Activated CD4-positive, alpha-beta memory T cell treated with anti-CD3 and anti-CD28 coated beads, Interleukin-2, amount 10 ng/mL, durations not matched to agents 7 days and 5 days (primary cell): ENCODE measurements around the gene NOTCH1. TPM values are rescaled to one million over a fixed set of nuclear protein-coding genes. Genes with fewer than 3 reads are reported as not detected.

Source experiments
- CTCF ChIA-PET: fragments of 350-600 bp; sonication (Branson Sonifier 250); formaldehyde crosslinking; loops from one replicate; lab custom pipeline; 2021; ENCODE audit warnings: antibody characterized with exemption, inconsistent platforms; lab: Charles Lee
- POLR2A ChIA-PET: fragments of 350-600 bp; sonication (Branson Sonifier 250); formaldehyde crosslinking; loops from one replicate; lab custom pipeline; 2021; ENCODE audit warnings: antibody characterized with exemption; lab: Charles Lee
- DNase-seq: peaks from one replicate; pipeline ENCODE4 v3.0.0-alpha.2; 2020
- H3K27ac Mint-ChIP-seq: one replicate; pipeline ENCODE4 v1.8.0; 2021; ENCODE audit warnings: mild to moderate bottlenecking, mixed read lengths
- H3K27me3 Mint-ChIP-seq: one replicate; pipeline ENCODE4 v1.8.0; 2021; ENCODE audit warnings: mixed read lengths
- H3K36me3 Mint-ChIP-seq: one replicate; pipeline ENCODE4 v1.8.0; 2021; ENCODE audit warnings: low read depth, mixed read lengths
- H3K4me1 Mint-ChIP-seq: one replicate; pipeline ENCODE4 v1.8.0; 2021; ENCODE audit warnings: mixed read lengths
- H3K4me3 Mint-ChIP-seq: one replicate; pipeline ENCODE4 v1.8.0; 2021; ENCODE audit warnings: mild to moderate bottlenecking, mixed read lengths
- H3K9me3 Mint-ChIP-seq: one replicate; pipeline ENCODE4 v1.8.0; 2021; ENCODE audit warnings: mixed read lengths
- total RNA-seq, 2 experiments: library from RNA; stranded (reverse); gene quantifications; one replicate each; pipeline ENCODE4 v1.2.3, GENCODE V29; 2021

The NOTCH1 gene
- total RNA-seq, 2 experiments from 2014 or later = 58.8 to 59.8 TPM

DNA sequence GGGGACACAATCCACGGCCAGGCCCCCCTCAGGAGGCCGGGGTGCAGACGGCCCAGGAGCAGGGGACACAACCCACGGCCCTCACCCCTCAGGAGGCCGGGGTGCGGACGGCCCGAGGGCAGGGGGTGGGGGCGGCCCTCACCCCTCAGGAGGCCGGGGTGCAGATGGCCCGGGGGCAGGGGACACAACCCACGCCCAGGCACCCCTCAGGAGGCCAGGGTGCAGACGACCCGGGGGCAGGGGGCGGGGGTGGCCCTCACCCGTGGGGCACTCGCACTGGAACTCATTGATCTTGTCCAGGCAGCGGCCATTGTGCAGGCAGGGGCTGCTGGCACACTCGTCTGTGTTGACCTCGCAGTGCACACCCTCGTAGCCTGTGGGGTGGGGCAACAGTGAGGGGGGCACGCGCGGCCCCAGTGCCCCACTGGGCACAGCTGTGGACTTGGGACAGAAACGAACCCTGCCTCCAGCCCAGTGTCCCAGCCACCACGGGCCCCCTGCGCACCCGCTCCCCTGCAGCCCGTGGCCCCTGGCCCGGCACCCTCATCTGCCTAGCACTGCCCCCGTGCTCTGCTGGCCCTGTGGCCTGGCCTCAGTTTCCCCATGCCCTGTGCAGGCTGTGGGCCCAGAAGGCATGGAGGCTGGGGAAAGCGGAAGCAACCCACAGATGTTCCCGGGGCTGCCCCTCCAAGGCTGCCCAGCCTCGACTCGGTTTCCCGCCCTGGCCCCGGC, 28.7 kb downstream of the NOTCH1 start:
- Mint-ChIP-seq H3K27me3 (no peaks in the 10 kb centered on the region), H3K36me3 (peaks cover 23% of the 10 kb centered on the region), H3K4me1 (no peaks in the 10 kb centered on the region), H3K4me3 (no peak overlapping the region), H3K27ac (no peak overlapping the region), H3K9me3 (no peaks in the 10 kb centered on the region)
- DNase-seq = no peak
- ChIA-PET CTCF (no interaction called here), POLR2A (no interaction called here)

DNA sequence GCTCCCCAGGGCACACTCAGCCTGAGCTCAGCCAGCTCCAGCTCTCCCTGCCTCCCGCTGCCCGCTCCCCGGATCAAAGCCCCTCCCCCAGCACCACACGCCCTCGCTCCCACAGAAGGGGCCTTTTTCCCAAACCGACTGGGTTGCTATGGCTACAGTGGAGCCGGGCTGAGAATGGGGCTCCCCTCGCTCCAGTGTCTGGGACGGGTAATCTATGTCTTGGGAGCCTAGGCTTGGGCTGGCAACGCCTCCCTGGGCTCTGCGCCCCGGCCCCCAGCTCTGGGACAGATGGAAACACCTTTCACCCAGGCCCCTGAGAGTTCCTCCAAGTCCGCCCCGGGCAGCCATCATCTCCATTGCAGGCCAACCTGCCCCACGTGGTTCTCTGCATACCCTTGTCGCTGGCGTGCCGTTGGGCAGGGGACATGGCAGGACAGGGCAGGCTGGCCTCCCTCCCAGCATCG, 29.6 kb downstream of the NOTCH1 start:
- DNase-seq = no peak
- Mint-ChIP-seq H3K4me3 (no peak overlapping the region), H3K36me3 (peaks cover 26% of the 10 kb centered on the region), H3K27me3 (no peaks in the 10 kb centered on the region), H3K27ac (no peak overlapping the region), H3K4me1 (no peaks in the 10 kb centered on the region), H3K9me3 (no peaks in the 10 kb centered on the region)
- POLR2A ChIA-PET = interaction anchor here (1.0 kb wide), 1 partner anchor 17 kb away, joined by 5 read pairs; no protein-coding TSS in a partner anchor
- CTCF ChIA-PET = no interaction called here

DNA sequence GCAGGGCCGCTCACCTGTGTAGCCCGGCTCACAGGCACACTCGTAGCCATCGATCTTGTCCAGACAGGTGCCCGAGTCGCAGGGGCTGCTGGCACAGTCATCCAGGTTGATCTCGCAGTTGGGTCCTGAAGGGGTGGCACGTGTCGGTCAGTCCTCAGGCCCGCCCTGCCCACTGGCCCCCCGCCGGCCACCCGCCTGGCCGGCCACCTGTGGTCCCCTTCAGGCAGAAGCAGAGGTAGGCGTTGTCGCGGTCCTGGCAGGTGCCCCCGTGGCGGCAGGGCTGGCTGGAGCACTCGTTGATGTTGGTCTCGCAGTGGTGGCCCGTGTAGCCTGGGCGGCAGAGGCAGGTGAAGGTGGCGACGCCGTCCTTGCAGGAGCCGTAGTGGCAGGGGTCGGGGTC, 30.6 kb downstream of the NOTCH1 start:
- Mint-ChIP-seq H3K27ac (no peak overlapping the region), H3K4me1 (no peaks in the 10 kb centered on the region), H3K4me3 (no peak overlapping the region), H3K9me3 (no peaks in the 10 kb centered on the region), H3K27me3 (no peaks in the 10 kb centered on the region), H3K36me3 (peaks cover 26% of the 10 kb centered on the region)
- no peak for DNase-seq
- POLR2A ChIA-PET = no interaction called here
- CTCF ChIA-PET = no interaction called here

GRCh38 chr9:136514022-136514714, 31.7 kb downstream of the NOTCH1 start:
- Mint-ChIP-seq H3K27ac (no peak overlapping the region), H3K4me1 (no peaks in the 10 kb centered on the region), H3K36me3 (peaks cover 28% of the 10 kb centered on the region), H3K27me3 (no peaks in the 10 kb centered on the region), H3K4me3 (no peak overlapping the region), H3K9me3 (no peaks in the 10 kb centered on the region)
- DNase-seq = no peak
- ChIA-PET POLR2A (no interaction called here), CTCF (no interaction called here)

DNA sequence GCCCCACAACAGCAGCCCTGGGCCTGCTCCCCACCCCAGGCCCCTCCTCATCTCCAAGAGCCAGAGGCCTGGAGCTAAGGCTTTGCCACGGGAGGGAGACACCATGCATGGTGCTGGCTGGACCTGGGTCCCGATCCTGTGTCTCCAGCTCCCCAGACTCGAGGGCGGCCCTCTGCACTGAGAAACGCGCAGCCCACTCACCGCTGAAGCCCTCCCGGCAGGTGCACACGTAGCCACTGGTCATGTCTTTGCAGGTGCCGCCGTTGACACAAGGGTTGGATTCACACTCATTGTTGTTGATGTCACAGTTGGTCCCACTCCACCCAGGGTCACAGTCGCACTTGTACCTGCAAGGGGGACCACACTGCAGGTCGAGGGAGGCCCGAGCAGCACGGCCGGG, 32.7 kb downstream of the NOTCH1 start:
- no peak overlapping the region for H3K4me3 Mint-ChIP-seq
- no peak for DNase-seq
- no peak overlapping the region for H3K27ac Mint-ChIP-seq
- no peaks in the 10 kb centered on the region for H3K27me3 Mint-ChIP-seq
- ChIA-PET POLR2A (no interaction called here), CTCF (no interaction called here)
- peaks cover 26% of the 10 kb centered on the region for H3K36me3 Mint-ChIP-seq
- no peaks in the 10 kb centered on the region for H3K9me3 Mint-ChIP-seq
- no peaks in the 10 kb centered on the region for H3K4me1 Mint-ChIP-seq

GRCh38 chr9:136512651-136513071, 33.2 kb downstream of the NOTCH1 start:
- Mint-ChIP-seq H3K9me3 (no peaks in the 10 kb centered on the region), H3K4me1 (no peaks in the 10 kb centered on the region), H3K36me3 (peaks cover 28% of the 10 kb centered on the region), H3K4me3 (no peak overlapping the region), H3K27me3 (no peaks in the 10 kb centered on the region), H3K27ac (no peak overlapping the region)
- DNase-seq = peak; percentile 35
- ChIA-PET CTCF (no interaction called here), POLR2A (no interaction called here)

DNA sequence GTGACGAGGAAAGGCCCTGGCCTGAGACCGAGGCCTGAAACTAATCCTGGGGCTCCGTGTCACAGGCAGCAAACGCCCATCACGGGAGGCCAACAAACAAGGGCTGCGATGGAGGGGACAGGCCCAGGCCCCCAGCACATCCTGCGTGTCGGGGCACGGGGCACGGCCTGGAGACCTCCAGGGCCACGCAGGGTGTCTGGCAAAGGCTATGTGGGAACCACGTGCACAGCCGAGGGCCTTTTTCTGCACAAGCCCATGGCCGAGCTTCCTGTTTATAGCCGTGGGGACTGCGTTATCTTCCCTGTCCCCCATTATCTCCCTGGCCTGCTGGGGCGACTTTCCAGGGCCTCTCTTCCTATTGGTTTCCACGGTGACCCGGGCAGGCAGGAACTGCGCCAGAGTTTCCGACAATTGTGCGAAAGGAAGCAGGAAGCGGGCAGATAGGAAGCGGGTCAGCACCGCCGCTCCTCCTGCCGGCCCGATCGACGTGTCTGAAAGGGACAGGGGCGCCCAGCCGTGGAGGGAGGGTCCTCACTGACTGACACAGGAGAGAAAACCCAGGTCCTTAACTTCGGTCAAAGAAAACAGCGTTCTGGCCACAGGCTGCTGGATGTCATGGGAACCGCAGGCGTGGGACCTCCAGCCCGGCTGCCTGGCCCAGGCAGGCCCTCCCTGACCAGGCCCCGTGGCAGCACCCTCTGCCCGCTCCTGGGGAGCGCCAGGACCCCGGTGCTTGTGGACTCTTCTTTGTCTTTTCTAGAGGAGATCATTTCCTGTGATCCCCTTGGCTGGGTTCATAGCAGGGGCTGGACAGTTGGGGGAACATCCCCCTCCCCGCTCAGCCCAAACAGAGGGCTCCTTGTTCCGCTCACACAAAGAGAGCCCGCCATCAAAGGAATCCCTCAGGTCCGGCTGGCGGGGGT, 33.9 kb downstream of the NOTCH1 start:
- Mint-ChIP-seq H3K36me3 (peaks cover 28% of the 10 kb centered on the region), H3K27me3 (no peaks in the 10 kb centered on the region), H3K27ac (no peak overlapping the region), H3K9me3 (no peaks in the 10 kb centered on the region), H3K4me1 (no peaks in the 10 kb centered on the region), H3K4me3 (no peak overlapping the region)
- DNase-seq = no peak
- POLR2A ChIA-PET = no interaction called here
- CTCF ChIA-PET = no interaction called here

DNA sequence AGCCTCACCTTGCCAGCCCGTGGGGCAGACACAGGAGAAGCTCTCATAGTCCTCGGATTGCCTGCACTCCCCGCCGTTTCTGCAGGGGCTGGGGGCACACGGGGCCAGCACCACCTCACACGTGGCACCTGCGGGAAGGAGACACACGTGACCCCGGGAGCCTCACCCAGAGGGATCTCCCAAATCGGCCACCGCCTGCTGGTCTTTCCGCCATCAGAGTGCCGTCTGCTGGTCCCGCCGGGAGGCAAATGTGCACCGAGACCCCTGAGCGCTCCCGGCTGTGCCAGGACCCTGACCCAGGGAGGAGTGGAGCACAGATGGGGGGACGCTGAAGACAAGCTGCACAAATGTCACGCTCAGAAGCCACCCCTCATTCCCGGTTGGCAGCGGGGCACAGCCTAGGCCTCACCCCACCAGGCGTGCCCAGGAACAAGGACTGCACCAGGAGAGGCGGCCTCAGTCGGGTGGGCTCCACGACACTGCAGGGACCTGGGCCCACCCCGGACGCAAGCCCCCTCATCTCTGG, 34.6 kb downstream of the NOTCH1 start:
- no peak for DNase-seq
- Mint-ChIP-seq H3K9me3 (no peaks in the 10 kb centered on the region), H3K4me3 (no peak overlapping the region), H3K36me3 (peaks cover 23% of the 10 kb centered on the region), H3K4me1 (no peaks in the 10 kb centered on the region), H3K27ac (no peak overlapping the region), H3K27me3 (no peaks in the 10 kb centered on the region)
- CTCF ChIA-PET = no interaction called here
- POLR2A ChIA-PET = no interaction called here

GRCh38 chr9:136510561-136510960, 35.3 kb downstream of the NOTCH1 start:
- H3K9me3 Mint-ChIP-seq = no peaks in the 10 kb centered on the region
- ChIA-PET POLR2A (no interaction called here), CTCF (no interaction called here)
- H3K36me3 Mint-ChIP-seq = peaks cover 19% of the 10 kb centered on the region
- no peak for DNase-seq
- no peak overlapping the region for H3K4me3 Mint-ChIP-seq
- H3K27ac Mint-ChIP-seq = no peak overlapping the region
- H3K4me1 Mint-ChIP-seq = no peaks in the 10 kb centered on the region
- no peaks in the 10 kb centered on the region for H3K27me3 Mint-ChIP-seq

- CTCF ChIA-PET = interaction anchor here (1.0 kb wide), 1 partner anchor 19 kb away, joined by 3 read pairs; no protein-coding TSS in a partner anchor
- H3K27ac Mint-ChIP-seq = no peak overlapping the region
Observed at GRCh38 chr9:136509549-136509948, 36.3 kb downstream of the NOTCH1 start.

DNA sequence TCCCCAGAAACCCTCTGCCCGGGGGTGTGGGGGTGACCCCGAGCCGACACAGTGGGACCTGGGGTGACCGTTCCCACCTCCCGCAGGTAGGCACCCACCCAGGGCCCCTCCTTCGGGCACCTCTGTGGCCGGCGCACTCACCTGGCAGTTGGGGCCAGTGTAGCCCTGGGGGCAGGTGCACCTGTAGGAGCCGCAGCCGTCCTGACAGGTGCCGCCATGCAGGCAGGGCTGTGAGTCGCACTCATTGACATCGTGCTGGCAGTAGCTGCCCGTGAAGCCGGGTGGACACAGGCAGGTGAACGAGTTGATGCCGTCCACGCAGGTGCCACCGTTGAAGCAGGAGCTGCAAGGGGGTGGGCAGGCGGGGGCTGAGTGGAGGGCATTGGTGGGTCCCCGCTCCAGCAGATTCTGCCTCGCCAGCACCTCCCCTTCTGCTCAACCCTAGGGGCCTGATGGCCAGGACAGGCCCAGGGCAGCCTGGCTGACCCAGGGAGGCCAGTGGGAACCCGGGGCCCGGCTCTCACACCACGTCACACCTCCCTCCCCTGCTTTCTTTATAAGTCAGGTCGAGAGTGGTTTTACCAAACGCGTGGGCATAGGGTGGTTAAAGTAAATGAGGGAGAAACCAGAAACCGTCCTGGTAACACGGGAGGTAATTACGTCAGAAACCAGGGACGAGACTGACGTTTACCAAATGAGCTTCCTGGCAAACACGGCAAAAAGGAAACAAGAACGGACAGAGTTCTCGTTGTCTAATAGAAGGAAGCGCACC, 36.9 kb downstream of the NOTCH1 start:
- H3K4me1 Mint-ChIP-seq = no peaks in the 10 kb centered on the region
- H3K27me3 Mint-ChIP-seq = no peaks in the 10 kb centered on the region
- H3K4me3 Mint-ChIP-seq = no peak overlapping the region
- ChIA-PET POLR2A (interaction anchor here (0.8 to 1.4 kb wide), 2 partner anchors 11 to 30 kb away, joined by 3 read pairs; no protein-coding TSS in a partner anchor), CTCF (interaction anchor here (1.0 kb wide), 1 partner anchor 19 kb away, joined by 3 read pairs; no protein-coding TSS in a partner anchor)
- H3K27ac Mint-ChIP-seq = no peak overlapping the region
- DNase-seq = no peak
- no peaks in the 10 kb centered on the region for H3K9me3 Mint-ChIP-seq
- peaks cover 18% of the 10 kb centered on the region for H3K36me3 Mint-ChIP-seq

More at GRCh38 chr9:136509549-136509948, 36.3 kb downstream of the NOTCH1 start:
- POLR2A ChIA-PET = interaction anchor here (0.8 to 1.4 kb wide), 2 partner anchors 12 to 29 kb away, joined by 3 read pairs; no protein-coding TSS in a partner anchor
- Mint-ChIP-seq H3K9me3 (no peaks in the 10 kb centered on the region), H3K4me3 (no peak overlapping the region), H3K4me1 (no peaks in the 10 kb centered on the region), H3K27me3 (no peaks in the 10 kb centered on the region), H3K36me3 (peaks cover 21% of the 10 kb centered on the region)
- no peak for DNase-seq

- peaks cover 15% of the 10 kb centered on the region for H3K36me3 Mint-ChIP-seq
- H3K27me3 Mint-ChIP-seq = no peaks in the 10 kb centered on the region
- no peak for DNase-seq
- no peak overlapping the region for H3K4me3 Mint-ChIP-seq
- H3K4me1 Mint-ChIP-seq = no peaks in the 10 kb centered on the region
- no peaks in the 10 kb centered on the region for H3K9me3 Mint-ChIP-seq
- no peak overlapping the region for H3K27ac Mint-ChIP-seq
- ChIA-PET POLR2A (interaction anchor here (1.4 kb wide), 1 partner anchor 10 kb away, joined by 3 read pairs; no protein-coding TSS in a partner anchor), CTCF (interaction anchor here (0.6 kb wide), 1 partner anchor 611 kb away, joined by 3 read pairs; no protein-coding TSS in a partner anchor)
Observed at GRCh38 chr9:136507992-136508375, 37.9 kb downstream of the NOTCH1 start.
